Effector memory CD4-positive, alpha-beta T cell (primary cell): ENCODE data around the gene NIPAL3.
"Not testable (repeated sequence)": the region's sequence is repeated elsewhere in the genome, so short reads cannot be mapped to it uniquely, and the experiment has no call there.

ENCODE experiments used
- DNase-seq, 3 donors: peaks; one replicate each; pipeline ENCODE4 v3.0.0-alpha.2; 2020
- H3K27ac ChIP-seq: 2 replicates; pipeline ENCODE4 v1.7.0; 2013; ENCODE audit warnings: mild to moderate bottlenecking, low read length, moderate library complexity; ENCODE audit not compliant: insufficient read depth, poor library complexity, severe bottlenecking
- H3K27me3 ChIP-seq: replicated peaks from 2 replicates; pipeline ENCODE4 v1.7.0; 2013; ENCODE audit warnings: mild to moderate bottlenecking, low read length; ENCODE audit not compliant: insufficient read depth, control insufficient read depth, poor library complexity, severe bottlenecking
- H3K36me3 ChIP-seq: 2 replicates; pipeline ENCODE4 v1.7.0; 2013; ENCODE audit warnings: mild to moderate bottlenecking, low read length, moderate library complexity; ENCODE audit not compliant: control insufficient read depth, insufficient read depth
- H3K4me1 ChIP-seq: 2 replicates; pipeline ENCODE4 v1.7.0; 2013; ENCODE audit warnings: low read length, mild to moderate bottlenecking; ENCODE audit not compliant: control insufficient read depth, insufficient read depth, poor library complexity, severe bottlenecking
- H3K4me3 ChIP-seq: 2 replicates; pipeline ENCODE4 v1.7.0; 2013; ENCODE audit warnings: low read length, low read depth, mild to moderate bottlenecking; ENCODE audit not compliant: insufficient read depth, poor library complexity, severe bottlenecking
- H3K9me3 ChIP-seq: 2 replicates; pipeline ENCODE4 v1.7.0; 2013; ENCODE audit warnings: mild to moderate bottlenecking, low read length, moderate library complexity; ENCODE audit not compliant: control insufficient read depth

The NIPAL3 gene

GRCh38 chr1:24440436-24440835 is 24.8 kb downstream of the NIPAL3 start:
- DNase-seq = no peak
- H3K27ac ChIP-seq = no peak overlapping the region
- H3K36me3 ChIP-seq = peaks cover 38% of the 10 kb centered on the region

GRCh38 chr1:24441480-24441879 is 25.9 kb downstream of the NIPAL3 start:
- no peaks in the 10 kb centered on the region for H3K4me1 ChIP-seq
- H3K27me3 ChIP-seq = no peaks in the 10 kb centered on the region
- DNase-seq = no peak
- peaks cover 45% of the 10 kb centered on the region for H3K36me3 ChIP-seq
- H3K4me3 ChIP-seq = no peak overlapping the region
- no peak overlapping the region for H3K27ac ChIP-seq
- no peaks in the 10 kb centered on the region for H3K9me3 ChIP-seq

More at GRCh38 chr1:24440436-24440835, 24.8 kb downstream of the NIPAL3 start:
- H3K4me1 ChIP-seq = no peaks in the 10 kb centered on the region
- H3K4me3 ChIP-seq = no peak overlapping the region
- H3K27me3 ChIP-seq = no peaks in the 10 kb centered on the region
- no peaks in the 10 kb centered on the region for H3K9me3 ChIP-seq

- Histone ChIP-seq H3K4me1 (no peaks in the 10 kb centered on the region), H3K36me3 (peaks cover 45% of the 10 kb centered on the region), H3K27ac (no peak overlapping the region), H3K27me3 (no peaks in the 10 kb centered on the region), H3K4me3 (no peak overlapping the region), H3K9me3 (no peaks in the 10 kb centered on the region)
- no peak for DNase-seq
These were observed 26.5 kb downstream of the NIPAL3 start for GRCh38 chr1:24441996-24442668.

GRCh38 chr1:24442764-24443163 is 27.2 kb downstream of the NIPAL3 start:
- Histone ChIP-seq H3K36me3 (peaks cover 45% of the 10 kb centered on the region), H3K27ac (no peak overlapping the region), H3K9me3 (no peaks in the 10 kb centered on the region), H3K4me3 (no peak overlapping the region), H3K4me1 (no peaks in the 10 kb centered on the region), H3K27me3 (no peaks in the 10 kb centered on the region)
- no peak for DNase-seq

GRCh38 chr1:24443241-24443656 is 27.6 kb downstream of the NIPAL3 start:
- Histone ChIP-seq H3K27ac (no peak overlapping the region), H3K9me3 (no peaks in the 10 kb centered on the region), H3K4me1 (no peaks in the 10 kb centered on the region), H3K4me3 (no peak overlapping the region), H3K27me3 (no peaks in the 10 kb centered on the region), H3K36me3 (peaks cover 50% of the 10 kb centered on the region)
- DNase-seq = no peak

GRCh38 chr1:24446446-24446845 is 30.8 kb downstream of the NIPAL3 start:
- H3K4me3 ChIP-seq, DNase-seq, H3K27ac ChIP-seq, H3K4me1 ChIP-seq, H3K27me3 ChIP-seq, H3K9me3 ChIP-seq: not testable (repeated sequence)
- H3K36me3 ChIP-seq = peaks cover 66% of the 10 kb centered on the region

- Histone ChIP-seq H3K4me3 (no peak overlapping the region), H3K27ac (no peak overlapping the region), H3K4me1 (no peaks in the 10 kb centered on the region), H3K36me3 (peaks cover 56% of the 10 kb centered on the region), H3K27me3 (no peaks in the 10 kb centered on the region), H3K9me3 (no peaks in the 10 kb centered on the region)
- DNase-seq = no peak
These were observed 34.7 kb downstream of the NIPAL3 start for GRCh38 chr1:24450316-24450715.

GRCh38 chr1:24450857-24451397 is 35.3 kb downstream of the NIPAL3 start:
- no peak overlapping the region for H3K4me3 ChIP-seq
- no peaks in the 10 kb centered on the region for H3K4me1 ChIP-seq
- H3K27ac ChIP-seq = no peak overlapping the region
- peaks cover 56% of the 10 kb centered on the region for H3K36me3 ChIP-seq
- no peak for DNase-seq
- no peaks in the 10 kb centered on the region for H3K9me3 ChIP-seq
- H3K27me3 ChIP-seq = no peaks in the 10 kb centered on the region

GRCh38 chr1:24451746-24452145 is 36.1 kb downstream of the NIPAL3 start:
- no peaks in the 10 kb centered on the region for H3K9me3 ChIP-seq
- no peaks in the 10 kb centered on the region for H3K27me3 ChIP-seq
- peaks cover 59% of the 10 kb centered on the region for H3K36me3 ChIP-seq
- H3K4me1 ChIP-seq = no peaks in the 10 kb centered on the region
- no peak overlapping the region for H3K27ac ChIP-seq
- no peak overlapping the region for H3K4me3 ChIP-seq
- no peak for DNase-seq

GRCh38 chr1:24452922-24453485 is 37.4 kb downstream of the NIPAL3 start:
- peaks cover 69% of the 10 kb centered on the region for H3K36me3 ChIP-seq
- no peaks in the 10 kb centered on the region for H3K4me1 ChIP-seq
- no peaks in the 10 kb centered on the region for H3K9me3 ChIP-seq
- H3K27ac ChIP-seq = no peak overlapping the region
- DNase-seq = no peak
- no peak overlapping the region for H3K4me3 ChIP-seq
- H3K27me3 ChIP-seq = no peaks in the 10 kb centered on the region
